Effector memory CD4-positive, alpha-beta T cell (primary cell): ENCODE data around the gene RBBP5.

Experiments
- DNase-seq, 3 donors: peaks; one replicate each; pipeline ENCODE4 v3.0.0-alpha.2; 2020
- H3K27ac ChIP-seq: 2 replicates; pipeline ENCODE4 v1.7.0; 2013; ENCODE audit warnings: mild to moderate bottlenecking, low read length, moderate library complexity; ENCODE audit not compliant: insufficient read depth, poor library complexity, severe bottlenecking
- H3K27me3 ChIP-seq: replicated peaks from 2 replicates; pipeline ENCODE4 v1.7.0; 2013; ENCODE audit warnings: mild to moderate bottlenecking, low read length; ENCODE audit not compliant: insufficient read depth, control insufficient read depth, poor library complexity, severe bottlenecking
- H3K36me3 ChIP-seq: 2 replicates; pipeline ENCODE4 v1.7.0; 2013; ENCODE audit warnings: mild to moderate bottlenecking, low read length, moderate library complexity; ENCODE audit not compliant: control insufficient read depth, insufficient read depth
- H3K4me1 ChIP-seq: 2 replicates; pipeline ENCODE4 v1.7.0; 2013; ENCODE audit warnings: low read length, mild to moderate bottlenecking; ENCODE audit not compliant: control insufficient read depth, insufficient read depth, poor library complexity, severe bottlenecking
- H3K4me3 ChIP-seq: 2 replicates; pipeline ENCODE4 v1.7.0; 2013; ENCODE audit warnings: low read length, low read depth, mild to moderate bottlenecking; ENCODE audit not compliant: insufficient read depth, poor library complexity, severe bottlenecking
- H3K9me3 ChIP-seq: 2 replicates; pipeline ENCODE4 v1.7.0; 2013; ENCODE audit warnings: mild to moderate bottlenecking, low read length, moderate library complexity; ENCODE audit not compliant: control insufficient read depth

RBBP5 gene

DNA sequence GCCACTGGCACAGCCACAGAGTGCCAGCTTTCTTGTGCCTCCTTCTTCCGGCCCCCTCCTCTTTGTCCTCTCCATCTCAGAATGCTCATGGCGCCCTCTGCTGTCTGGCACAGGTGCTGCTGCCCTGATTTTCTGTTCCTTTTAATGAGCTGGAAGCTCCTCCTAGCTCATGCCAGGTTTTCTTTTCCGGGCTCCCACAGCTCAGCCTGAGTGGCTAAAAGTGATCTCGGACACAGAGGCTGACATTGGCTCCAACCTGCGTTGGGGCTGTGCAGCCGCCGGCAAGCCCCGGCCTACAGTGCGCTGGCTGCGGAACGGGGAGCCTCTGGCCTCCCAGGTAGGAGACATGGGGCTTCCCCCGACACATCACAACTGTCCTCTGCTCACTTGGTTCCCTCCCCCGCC, 60.1 kb downstream of the RBBP5 start:
- no peaks in the 10 kb centered on the region for H3K9me3 ChIP-seq
- no peak overlapping the region for H3K27ac ChIP-seq
- H3K27me3 ChIP-seq: no peaks in the 10 kb centered on the region
- H3K4me3 ChIP-seq: no peak overlapping the region
- no peaks in the 10 kb centered on the region for H3K36me3 ChIP-seq
- no peaks in the 10 kb centered on the region for H3K4me1 ChIP-seq
- DNase-seq: peak in 2 of 3 donors; percentile 27 to 38

GRCh38 chr1:205061227-205061626, 60.6 kb downstream of the RBBP5 start:
- H3K36me3 ChIP-seq: no peaks in the 10 kb centered on the region
- H3K27ac ChIP-seq: no peak overlapping the region
- DNase-seq: no peak
- no peaks in the 10 kb centered on the region for H3K27me3 ChIP-seq
- no peaks in the 10 kb centered on the region for H3K4me1 ChIP-seq
- H3K4me3 ChIP-seq: no peak overlapping the region
- no peaks in the 10 kb centered on the region for H3K9me3 ChIP-seq

DNA sequence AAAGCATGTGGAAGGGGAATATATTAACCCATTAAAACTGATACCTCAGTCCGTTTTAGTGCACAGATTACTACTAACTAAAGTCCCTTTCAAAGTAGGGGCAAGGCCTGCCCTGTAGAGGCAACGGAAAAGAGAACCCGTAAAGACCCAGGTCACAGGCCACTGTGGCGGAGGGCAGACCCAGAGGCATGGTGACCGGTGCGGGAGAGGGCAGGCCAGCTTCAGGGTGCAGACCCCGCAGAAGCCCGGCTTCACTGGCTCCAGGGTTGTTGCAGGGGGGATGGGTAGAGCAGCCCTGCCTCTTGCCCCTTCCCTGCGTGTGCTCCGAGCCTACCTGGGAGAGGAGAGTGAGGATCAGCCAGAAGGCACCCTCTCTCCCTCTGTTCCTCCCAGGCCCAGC, 61.0 kb downstream of the RBBP5 start:
- DNase-seq: no peak
- Histone ChIP-seq H3K27ac (no peak overlapping the region), H3K9me3 (no peaks in the 10 kb centered on the region), H3K4me3 (no peak overlapping the region), H3K27me3 (no peaks in the 10 kb centered on the region), H3K36me3 (no peaks in the 10 kb centered on the region), H3K4me1 (no peaks in the 10 kb centered on the region)

DNA sequence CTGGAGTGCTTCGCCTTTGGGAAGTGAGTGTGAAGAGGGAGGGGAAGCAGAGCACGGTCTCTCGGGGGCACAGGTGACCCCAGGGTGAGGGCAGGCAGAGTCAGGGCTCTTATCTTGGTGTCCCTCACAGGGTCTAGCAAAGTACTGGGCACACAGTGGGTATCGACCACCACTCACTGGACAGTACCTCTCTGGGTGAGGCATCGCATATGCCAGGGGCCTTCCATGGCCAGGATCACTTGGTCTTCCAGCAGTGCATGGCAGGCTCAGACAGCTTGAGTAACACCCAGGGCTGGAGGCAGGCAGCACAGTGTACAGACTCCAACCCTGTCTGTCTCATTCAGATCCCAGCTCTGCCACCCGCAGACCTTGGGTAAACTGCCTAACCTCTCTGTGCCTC, 62.1 kb downstream of the RBBP5 start:
- H3K4me3 ChIP-seq: no peak overlapping the region
- H3K27me3 ChIP-seq: no peaks in the 10 kb centered on the region
- H3K27ac ChIP-seq: no peak overlapping the region
- DNase-seq: no peak
- no peaks in the 10 kb centered on the region for H3K4me1 ChIP-seq
- no peaks in the 10 kb centered on the region for H3K9me3 ChIP-seq
- no peaks in the 10 kb centered on the region for H3K36me3 ChIP-seq

GRCh38 chr1:205058853-205059252, 62.9 kb downstream of the RBBP5 start:
- Histone ChIP-seq H3K27me3 (no peaks in the 10 kb centered on the region), H3K9me3 (no peaks in the 10 kb centered on the region)

GRCh38 chr1:205057808-205058575, 63.8 kb downstream of the RBBP5 start:
- Histone ChIP-seq H3K36me3 (no peaks in the 10 kb centered on the region), H3K4me1 (no peaks in the 10 kb centered on the region), H3K27ac (no peak overlapping the region), H3K9me3 (no peaks in the 10 kb centered on the region), H3K4me3 (no peak overlapping the region), H3K27me3 (peaks cover 4% of the 10 kb centered on the region)
- no peak for DNase-seq

More at GRCh38 chr1:205058853-205059252, 62.9 kb downstream of the RBBP5 start:
- Histone ChIP-seq H3K4me1 (no peaks in the 10 kb centered on the region), H3K4me3 (no peak overlapping the region), H3K36me3 (no peaks in the 10 kb centered on the region), H3K27ac (no peak overlapping the region)
- DNase-seq: no peak

DNA sequence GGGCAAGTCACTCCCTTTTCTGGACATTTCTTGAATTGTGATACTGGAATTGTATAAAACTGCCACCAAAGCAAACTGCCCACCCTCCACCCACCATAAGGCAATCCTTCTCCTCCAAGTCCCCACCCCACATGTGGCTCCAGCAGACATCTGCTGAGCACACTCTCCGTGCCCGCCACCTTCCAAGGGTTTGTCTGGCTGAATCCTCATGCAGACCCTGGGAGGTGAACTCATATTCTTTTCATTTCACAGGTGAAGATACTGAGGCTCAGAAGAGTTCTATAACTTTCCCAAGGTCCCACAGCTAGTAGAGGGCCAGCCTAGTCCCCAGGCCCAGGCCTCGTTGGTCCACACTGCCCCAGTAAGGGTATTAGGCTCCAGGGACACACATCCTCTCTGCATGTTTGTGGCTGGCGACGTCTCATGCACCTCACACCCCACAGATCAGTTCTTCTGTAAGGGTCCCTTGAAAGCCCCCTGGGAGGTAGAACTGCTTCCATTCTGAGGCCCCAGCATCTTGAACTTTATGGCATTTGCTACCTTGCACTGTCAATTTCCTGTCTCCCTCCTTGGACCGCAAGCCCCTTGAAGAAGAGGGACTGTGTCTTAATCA, 64.7 kb downstream of the RBBP5 start:
- no peak for DNase-seq
- H3K27me3 ChIP-seq: peaks cover 4% of the 10 kb centered on the region

DNA sequence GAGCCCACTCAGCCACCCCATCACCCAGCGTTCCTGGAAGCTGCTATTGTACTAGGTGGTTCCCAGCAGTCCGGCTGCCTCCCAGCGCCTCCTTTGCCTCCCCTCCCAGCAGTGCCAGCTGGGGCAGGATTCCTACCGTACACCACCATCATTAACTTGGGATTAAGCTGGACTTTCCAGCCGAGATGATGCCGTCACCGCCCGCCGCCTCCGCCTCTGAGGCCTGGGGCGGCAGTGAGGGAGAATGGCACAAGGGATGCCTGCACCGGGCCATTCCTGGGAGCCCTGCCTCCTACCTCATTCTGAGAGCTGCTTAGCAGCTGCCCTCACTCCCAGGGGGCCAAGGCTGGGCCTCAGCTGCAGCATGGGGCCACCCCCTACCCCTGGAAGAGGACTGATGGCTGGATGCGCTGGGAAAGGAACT, 65.6 kb downstream of the RBBP5 start:
- no peaks in the 10 kb centered on the region for H3K9me3 ChIP-seq
- no peaks in the 10 kb centered on the region for H3K4me1 ChIP-seq
- peaks cover 4% of the 10 kb centered on the region for H3K27me3 ChIP-seq
- no peak for DNase-seq
- H3K36me3 ChIP-seq: no peaks in the 10 kb centered on the region
- H3K4me3 ChIP-seq: no peak overlapping the region
- no peak overlapping the region for H3K27ac ChIP-seq

More for the DNA sequence above, 64.7 kb downstream of the RBBP5 start:
- no peaks in the 10 kb centered on the region for H3K4me1 ChIP-seq
- H3K36me3 ChIP-seq: no peaks in the 10 kb centered on the region
- H3K9me3 ChIP-seq: no peaks in the 10 kb centered on the region
- no peak overlapping the region for H3K27ac ChIP-seq
- H3K4me3 ChIP-seq: no peak overlapping the region

GRCh38 chr1:205054013-205054412, 67.8 kb downstream of the RBBP5 start:
- Histone ChIP-seq H3K4me1 (no peaks in the 10 kb centered on the region), H3K9me3 (no peaks in the 10 kb centered on the region), H3K36me3 (no peaks in the 10 kb centered on the region), H3K27me3 (peaks cover 4% of the 10 kb centered on the region), H3K4me3 (no peak overlapping the region), H3K27ac (no peak overlapping the region)
- DNase-seq: no peak

- Histone ChIP-seq H3K27me3 (peaks cover 4% of the 10 kb centered on the region), H3K4me1 (no peaks in the 10 kb centered on the region), H3K27ac (no peak overlapping the region), H3K4me3 (no peak overlapping the region), H3K36me3 (no peaks in the 10 kb centered on the region), H3K9me3 (no peaks in the 10 kb centered on the region)
- DNase-seq: no peak
These were observed 68.5 kb downstream of the RBBP5 start for GRCh38 chr1:205053296-205053695.
